Measurements from ENCODE around the gene DHRS2. TPM values are rescaled to one million over a fixed set of nuclear protein-coding genes. Genes with fewer than 3 reads are reported as not detected.

Gene DHRS2
- total and polyA plus RNA-seq, 2 of the 4 experiments (the other 2 are of a cell fraction), result 0.12 to 0.18 TPM

DNA sequence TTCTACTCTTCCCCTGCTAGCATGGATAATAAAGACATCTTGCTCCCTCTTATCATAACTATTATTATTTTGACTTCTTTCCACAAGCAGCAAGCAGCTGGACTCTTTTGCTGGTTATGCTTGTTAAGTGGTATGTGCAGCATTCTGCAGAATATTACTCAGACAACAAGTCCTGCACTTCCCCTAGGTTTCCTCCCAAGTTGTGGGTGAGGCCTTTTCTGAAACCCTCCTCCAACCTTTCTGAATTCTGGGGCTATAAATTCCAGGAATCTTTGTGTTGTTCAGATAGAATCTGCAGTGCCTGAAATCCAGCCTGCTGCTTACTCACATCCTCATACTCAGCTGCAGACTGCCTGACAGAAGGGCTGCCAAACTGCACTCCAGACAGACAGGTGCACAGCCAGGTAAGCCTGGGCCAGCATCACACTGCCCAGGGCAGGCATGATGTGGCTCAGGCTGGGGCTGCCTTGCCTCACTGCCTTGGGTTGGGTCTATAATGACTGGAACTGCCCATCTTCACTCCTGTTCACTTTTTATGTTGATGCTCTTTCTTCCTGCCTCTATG lies 6.2 kb upstream of the DHRS2 start:
- no peak overlapping the region for H3K18ac ChIP-seq (ENCODE audit: low read depth, low read length)
- H3K36me3 ChIP-seq (ENCODE audit: control insufficient read depth, insufficient read depth, low read length), result no peaks in the 10 kb centered on the region
- H3K14ac ChIP-seq (replicated peaks; ENCODE audit: low read depth, low read length), result no peak overlapping the region
- no peak overlapping the region for H2BK20ac ChIP-seq (ENCODE audit: low read depth, low read length)
- no peak overlapping the region for H3K23ac ChIP-seq (ENCODE audit: low read depth, low read length)
- peaks cover 2% of the 10 kb centered on the region; the same call in 1 of the 2 replicates for H3K4me1 ChIP-seq (ENCODE audit: control insufficient read depth, insufficient read depth, low read length)
- no peaks in the 10 kb centered on the region for H3K9me3 ChIP-seq (ENCODE audit: control insufficient read depth, insufficient read depth, low read length)
- no peak for TF ChIP-seq BHLHE40 (IDR thresholded peaks at IDR 0.05; ENCODE audit: low read depth, low read length)
- no peak for TF ChIP-seq RAD21 (IDR thresholded peaks at IDR 0.05; ENCODE audit: low read length)
- TF ChIP-seq MAZ (IDR thresholded peaks at IDR 0.05; ENCODE audit: borderline replicate concordance, low read depth, low read length), result no peak
- TF ChIP-seq NFE2L2 (IDR thresholded peaks at IDR 0.05; ENCODE audit: low read depth, low read length), result no peak
- no peak for TF ChIP-seq POLR2A (IDR thresholded peaks at IDR 0.05; ENCODE audit: low read depth, low read length)
- no peak overlapping the region for H4K91ac ChIP-seq (ENCODE audit: insufficient read depth, low read depth, low read length)
- no peak overlapping the region for H4K8ac ChIP-seq (ENCODE audit: low read depth in 2 of 2, low read length in 2 of 2)
- ChIA-PET POLR2A (ENCODE audit: unreplicated experiment) (no interaction called here), CTCF (interaction anchor here (1.0 kb wide), 1 partner anchor 11 kb away, joined by 3 read pairs; no protein-coding TSS in a partner anchor)
- no peaks in the 10 kb centered on the region for H3K9me1 ChIP-seq (ENCODE audit: insufficient read depth, low read length)
- BruUV-seq (replicated peaks), result no TSS peak
- H2BK5ac ChIP-seq (ENCODE audit: low read depth, low read length, poor library complexity, severe bottlenecking), result no peak overlapping the region
- no peak for ATAC-seq (ENCODE audit: low read depth)
- dilution Hi-C loops (cut with HindIII; ENCODE audit: low sequenced_read_pairs, unreplicated experiment), result no loop called here
- intact Hi-C loops (cut with micrococcal nuclease), result loop anchor here (5.0 kb wide), 2 partner anchors 153 to 322 kb away; partner anchors contain the start of gene DHRS4
- no peak overlapping the region for H2BK15ac ChIP-seq (ENCODE audit: low read depth, low read length)
- no peak overlapping the region for H2AFZ ChIP-seq (replicated peaks; ENCODE audit: low read length, poor library complexity)
- H3K4me2 ChIP-seq (ENCODE audit: low read depth, low read length), result no peak overlapping the region
- no peak overlapping the region for H3K4me3 ChIP-seq (ENCODE audit: insufficient read depth, low read depth, low read length)
- H4K20me1 ChIP-seq (ENCODE audit: insufficient read depth, low read length), result no peaks in the 10 kb centered on the region
- H3K56ac ChIP-seq (ENCODE audit: extremely low read depth, insufficient read depth, low read length), result no peak overlapping the region
- no peak overlapping the region for H2AK9ac ChIP-seq (replicated peaks; ENCODE audit: low read depth, low read length, poor library complexity)
- no peak overlapping the region for H3K4ac ChIP-seq (ENCODE audit: low read depth, low read length)
- H2BK120ac ChIP-seq (ENCODE audit: low read depth, low read length), result no peak overlapping the region
- H3K27me3 ChIP-seq (ENCODE audit: control insufficient read depth, insufficient read depth, low read length), result peaks cover 3% of the 10 kb centered on the region; the same call in 1 of the 2 replicates
- H4K5ac ChIP-seq (ENCODE audit: low read depth, low read length), result no peak overlapping the region
- peak; percentile 32 for DNase-seq
- in situ Hi-C loops (cut with MboI; ENCODE audit: low sequenced_read_pairs), result no loop called here
- H3K79me1 ChIP-seq (ENCODE audit: low read depth in 1 of 2, low read length in 2 of 2), result no peaks in the 10 kb centered on the region
- H3K27ac ChIP-seq (ENCODE audit: insufficient read depth, low read length), result no peak overlapping the region
- H3K9ac ChIP-seq (ENCODE audit: low read depth, low read length), result no peak overlapping the region
- H2AK5ac ChIP-seq (ENCODE audit: low read depth, low read length), result no peak overlapping the region
